NCI-H524 treated with DMSO at 0.1 percent for 48 hours (cell line): ENCODE results near the gene TDO2.

Experiments used
- DNase-seq: peaks from one replicate; lab custom pipeline; 2025; lab: John Stamatoyannopoulos, UW

Gene TDO2

DNA sequence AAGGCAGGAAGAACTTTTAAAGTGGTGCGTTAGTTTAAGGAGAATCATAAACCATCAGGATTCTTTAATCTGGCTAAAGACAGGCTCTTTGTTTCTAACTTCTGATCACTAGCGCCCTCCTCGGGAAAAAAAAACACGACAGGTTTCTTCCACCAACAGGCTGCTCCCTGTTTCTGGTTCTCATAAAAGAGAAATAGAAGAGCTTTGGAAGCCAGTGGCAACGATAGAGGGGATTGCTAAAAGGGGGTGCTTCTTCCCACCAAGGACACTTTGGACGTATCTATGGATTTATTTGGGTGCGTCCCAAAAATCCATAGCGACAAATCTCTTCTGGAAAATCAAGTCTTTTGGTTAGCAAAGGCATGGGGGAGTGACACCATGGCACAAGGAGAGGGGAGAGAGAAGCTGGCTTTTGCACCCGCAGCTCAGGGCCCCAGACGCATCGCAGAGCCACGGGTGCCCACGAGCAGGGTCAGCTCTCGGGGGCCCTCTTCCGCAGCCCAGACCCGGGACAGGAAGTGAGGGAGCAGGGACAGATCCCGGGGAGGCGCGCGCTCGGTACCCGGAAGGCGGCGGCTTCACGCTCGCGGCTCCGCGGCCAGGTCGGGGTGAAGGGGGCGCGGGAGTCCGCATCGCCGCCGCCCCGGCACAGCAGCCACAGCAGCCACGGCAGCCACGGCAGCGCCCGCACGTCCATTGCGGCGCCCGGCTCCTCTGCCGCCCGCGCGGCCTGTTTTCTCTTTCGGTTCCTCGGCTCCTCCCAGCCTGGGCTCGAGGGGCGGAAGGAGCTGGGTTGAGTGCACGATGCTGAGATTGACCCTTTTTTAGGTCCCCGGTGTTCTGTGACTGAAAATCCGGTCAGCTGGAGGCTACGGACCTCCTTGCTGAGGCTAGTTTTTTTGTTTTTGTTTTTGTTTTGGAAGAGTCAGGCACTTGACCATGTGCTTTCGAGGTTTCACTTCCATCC is 49.9 kb downstream of the TDO2 start, which contains the start of gene CTSO:
CTSO (minus strand) TSS at position 716 of the 967 bp plus-strand sequence; CDS start at position 697, 19 bp downstream.
- peak; percentile 18 for DNase-seq

DNA sequence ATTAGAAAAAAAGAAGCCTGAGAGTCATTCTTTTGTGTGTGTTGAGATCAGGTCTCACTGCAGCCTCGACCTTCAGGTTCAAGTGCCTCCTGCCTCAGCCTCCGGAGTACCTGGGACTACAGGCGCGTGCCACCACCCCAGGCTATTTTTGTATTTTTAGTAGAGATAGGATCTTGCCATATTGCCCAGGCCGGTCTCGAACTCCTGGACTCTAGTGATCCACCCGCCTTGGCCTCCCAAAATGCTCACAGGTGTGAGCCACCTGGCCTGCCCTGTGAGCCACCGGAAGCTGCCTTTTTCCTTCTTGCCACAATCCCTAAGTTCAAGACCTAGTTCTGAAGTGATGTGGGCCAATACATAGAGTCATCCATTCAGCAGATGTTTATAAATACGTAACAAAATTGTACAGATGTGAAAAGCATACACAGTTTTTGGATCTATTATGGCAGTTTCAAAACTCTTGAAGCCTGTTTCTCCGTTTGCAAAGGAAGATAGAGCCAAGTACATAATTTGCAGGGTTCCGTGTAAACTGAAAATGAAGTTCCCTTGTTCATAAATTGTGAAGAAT is 50.7 kb downstream of the TDO2 start:
- DNase-seq, result no peak

DNA sequence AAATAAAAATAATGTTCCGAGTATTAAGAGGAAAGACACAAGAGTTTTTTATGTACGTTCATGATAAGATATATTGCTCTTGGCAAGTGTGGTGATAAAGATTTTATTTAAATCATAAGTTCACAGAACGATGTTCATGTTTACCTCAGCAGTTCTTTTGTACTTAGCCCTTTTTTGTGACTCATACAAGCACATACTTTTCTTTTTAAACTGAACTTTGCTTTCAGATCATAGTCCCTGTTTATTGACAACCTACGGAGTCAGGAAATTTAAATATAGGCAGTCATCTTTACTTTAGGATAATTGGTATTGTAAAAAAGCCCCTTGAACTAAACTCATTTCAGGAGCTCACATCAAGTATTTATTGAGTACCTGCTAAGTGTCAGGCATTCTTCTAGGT is 51.4 kb downstream of the TDO2 start:
- DNase-seq, result no peak

DNA sequence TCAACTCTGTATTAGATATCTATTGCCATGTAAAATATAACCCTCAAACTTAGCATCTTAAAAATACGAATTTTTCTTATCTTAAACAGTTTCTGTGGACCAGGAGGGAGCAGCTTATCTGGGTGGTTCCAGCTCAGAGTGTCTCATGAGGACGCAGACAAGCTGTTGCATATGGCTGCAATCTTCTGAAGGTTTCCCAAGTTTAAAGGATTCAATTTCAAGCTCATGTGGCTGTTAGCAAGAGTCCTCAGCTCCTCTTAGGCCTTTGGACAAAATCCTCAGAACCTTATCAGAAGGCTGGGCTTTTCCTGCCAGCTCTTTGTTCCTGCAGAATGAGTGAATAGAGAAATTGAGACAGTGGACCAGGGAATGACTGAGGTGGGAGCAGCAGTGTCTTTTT is 53.0 kb downstream of the TDO2 start:
- DNase-seq, result no peak

DNA sequence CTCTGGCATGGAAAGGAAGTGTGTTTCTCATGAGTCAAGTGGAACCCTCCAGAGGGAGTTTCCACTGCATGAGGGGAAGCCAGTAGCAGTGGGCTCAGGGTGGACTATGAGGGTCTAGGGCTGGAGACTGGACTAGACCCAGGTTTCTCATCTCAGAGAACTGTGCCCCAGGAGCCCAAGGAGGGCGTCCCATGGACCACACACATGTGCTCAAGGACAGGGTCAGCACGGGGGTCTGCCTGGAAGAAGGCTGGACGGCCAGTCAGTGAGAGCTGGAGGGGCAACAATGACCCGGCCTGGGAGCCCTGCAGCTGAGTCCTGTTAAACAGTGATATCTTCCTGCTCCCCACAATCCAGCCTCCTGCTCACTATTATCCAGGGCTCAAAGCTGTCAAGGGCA is 55.9 kb downstream of the TDO2 start:
- no peak for DNase-seq

DNA sequence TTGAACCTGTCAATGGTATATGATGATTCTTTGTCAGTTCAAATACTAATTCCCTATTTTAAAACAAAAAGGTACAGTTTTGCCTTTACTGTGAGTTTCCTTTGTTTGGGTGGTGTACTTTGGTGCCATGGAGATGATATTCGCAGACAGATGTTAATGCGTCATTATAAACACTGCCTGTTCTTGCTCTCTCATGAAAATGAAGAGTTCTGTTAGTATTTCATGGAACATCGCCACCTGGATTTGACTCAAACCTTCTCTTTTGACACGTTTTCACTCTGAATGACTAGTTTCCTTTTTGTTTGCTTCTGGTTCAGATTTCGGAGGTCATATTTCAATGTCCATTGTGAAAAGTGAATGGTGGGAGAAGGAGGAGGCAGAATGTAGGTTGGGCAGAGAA is 57.0 kb downstream of the TDO2 start:
- DNase-seq, result no peak

DNA sequence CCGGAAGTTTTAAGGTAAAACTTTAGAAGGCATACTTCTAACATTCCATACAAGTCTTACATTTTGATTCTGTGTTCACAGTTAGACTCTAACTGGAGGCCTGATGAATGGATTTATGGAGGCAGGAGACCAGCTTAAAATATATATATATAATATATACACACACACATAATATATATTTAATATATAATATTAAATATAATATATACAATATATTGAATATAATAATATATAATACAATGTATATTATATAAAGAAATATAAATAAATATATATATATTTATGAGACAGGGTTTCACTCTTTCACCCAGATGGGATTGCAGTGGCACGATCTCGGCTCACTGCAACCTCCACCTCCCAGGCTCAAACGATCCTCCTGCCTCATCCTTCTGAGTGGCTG is 58.1 kb downstream of the TDO2 start:
- no peak for DNase-seq

DNA sequence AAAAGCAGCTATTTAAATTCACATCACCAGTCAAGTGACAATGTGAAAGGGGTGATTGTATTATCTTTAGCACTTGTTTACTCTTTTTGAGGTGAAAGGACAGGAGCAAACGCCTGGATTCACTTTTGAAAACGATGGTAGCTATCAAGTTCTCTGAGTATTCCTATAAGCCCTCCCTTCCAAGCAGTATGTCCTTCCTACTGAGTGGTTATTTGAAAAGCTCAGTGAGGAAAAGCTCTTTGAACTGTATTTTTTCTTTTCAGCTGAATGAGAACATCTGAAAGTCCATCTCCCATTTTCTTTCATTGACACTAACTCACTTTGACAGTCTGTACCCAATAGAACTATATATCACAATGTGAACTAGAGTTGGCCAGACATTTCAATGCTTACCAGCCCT is 59.3 kb downstream of the TDO2 start:
- DNase-seq, result no peak

DNA sequence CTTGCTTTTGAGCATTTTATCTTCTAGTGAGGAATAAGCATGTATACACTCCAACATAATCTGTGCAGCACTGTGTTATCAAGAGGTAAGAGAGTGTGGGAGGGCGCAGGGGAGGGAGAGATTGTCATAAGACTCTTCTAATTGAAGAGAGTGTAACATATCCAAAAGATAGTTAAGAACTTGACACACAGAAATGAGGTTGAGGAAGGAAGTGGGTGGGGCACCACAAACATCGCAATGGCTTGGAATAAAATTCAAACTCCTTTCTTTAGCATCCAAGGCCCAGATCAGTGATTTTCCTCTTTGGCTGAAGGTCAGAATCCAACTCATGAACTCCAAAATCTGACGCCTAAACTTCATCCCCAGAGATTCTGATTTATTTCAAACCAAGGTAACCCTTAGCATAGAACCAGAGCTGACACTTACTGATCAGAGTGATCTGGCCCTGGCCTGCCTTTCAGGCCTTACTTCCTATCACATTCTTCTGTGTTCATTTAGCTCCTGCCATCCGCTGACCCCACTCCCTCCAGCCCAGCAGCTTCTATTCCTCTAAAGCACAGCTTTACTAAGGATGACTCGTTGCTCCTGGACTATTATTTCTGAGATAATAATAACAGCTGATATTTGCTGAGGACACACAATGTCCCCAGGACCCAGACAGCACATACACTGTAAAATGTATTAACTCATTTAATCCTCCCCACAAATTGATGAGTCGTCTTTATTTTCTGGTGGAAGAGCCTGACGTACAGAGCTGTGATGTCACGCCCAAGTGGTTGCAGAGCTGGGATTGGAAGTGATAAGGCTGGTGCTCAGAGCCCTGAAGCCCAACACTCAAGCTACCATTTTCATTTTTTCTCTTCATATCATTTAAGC is 60.8 kb downstream of the TDO2 start:
- DNase-seq, result no peak

DNA sequence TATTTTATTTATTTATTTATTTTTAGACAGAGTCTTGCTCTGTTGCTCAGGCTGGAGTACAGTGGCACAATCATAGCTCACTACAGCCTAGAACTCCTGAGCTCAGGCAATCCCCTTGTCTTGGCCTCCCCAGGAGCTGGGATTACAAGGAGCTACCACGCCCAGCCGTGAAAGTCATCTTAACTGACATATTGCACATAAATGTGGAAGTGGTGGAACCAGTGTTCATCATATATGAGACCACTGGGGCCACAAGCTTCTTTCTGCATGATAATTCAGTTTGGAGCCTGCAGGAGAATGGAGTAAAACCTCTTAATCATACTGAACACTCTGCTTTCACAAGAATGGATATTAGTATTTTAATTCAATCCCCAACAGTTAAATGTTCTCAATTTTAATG is 62.7 kb downstream of the TDO2 start:
- DNase-seq, result no peak

DNA sequence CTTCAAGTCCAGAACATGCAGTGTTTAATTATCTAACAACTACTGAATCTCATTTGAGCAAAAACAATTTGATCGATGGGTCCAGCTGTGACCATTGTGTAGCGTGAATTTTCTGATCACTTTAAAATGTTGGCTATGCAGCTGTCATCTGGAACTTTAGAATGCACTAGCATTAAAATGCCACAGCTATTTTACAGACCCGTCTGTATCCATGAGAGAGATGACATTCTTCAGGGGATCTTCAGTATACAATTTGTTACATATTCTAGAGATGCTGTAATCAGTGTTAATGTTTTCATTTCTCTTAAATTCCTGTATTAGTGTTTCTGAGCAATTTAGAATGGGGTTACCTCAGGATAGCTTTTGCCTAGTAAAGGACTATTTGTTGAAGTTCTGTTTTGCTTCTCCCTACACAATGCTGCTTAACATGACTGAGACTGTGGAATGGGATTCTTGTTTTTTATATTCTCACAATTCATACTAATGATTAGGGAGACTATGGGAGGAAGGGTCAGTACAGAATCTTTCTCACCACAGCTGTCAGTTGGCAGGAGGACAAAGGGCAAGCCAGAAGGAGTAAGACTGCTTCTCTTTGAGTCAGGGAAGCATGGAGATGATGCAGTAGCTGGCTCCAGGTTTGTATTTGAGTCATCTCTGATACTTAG is 63.4 kb downstream of the TDO2 start:
- DNase-seq, result no peak
